HT-29 (cell line): ENCODE results near the gene CD200R1L. TPM values are rescaled to one million over a fixed set of nuclear protein-coding genes. Genes with fewer than 3 reads are reported as not detected.
"Not testable (repeated sequence)": the region's sequence is repeated elsewhere in the genome, so short reads cannot be mapped to it uniquely, and the experiment has no call there.

Experiments
- DNase-seq: peaks from one replicate; pipeline ENCODE4 v3.0.0-alpha.2; 2015; ENCODE audit warnings: low spot score
- total RNA-seq: library from RNA; depleted of rRNA; stranded (reverse); fragments of >200 nt; shearing (Covaris generic); gene quantifications from 2 replicates; pipeline ENCODE4 v1.2.3, GENCODE V29; 2014; rRNA removed

Gene CD200R1L
- total RNA-seq = not detected in 2 replicates

DNA sequence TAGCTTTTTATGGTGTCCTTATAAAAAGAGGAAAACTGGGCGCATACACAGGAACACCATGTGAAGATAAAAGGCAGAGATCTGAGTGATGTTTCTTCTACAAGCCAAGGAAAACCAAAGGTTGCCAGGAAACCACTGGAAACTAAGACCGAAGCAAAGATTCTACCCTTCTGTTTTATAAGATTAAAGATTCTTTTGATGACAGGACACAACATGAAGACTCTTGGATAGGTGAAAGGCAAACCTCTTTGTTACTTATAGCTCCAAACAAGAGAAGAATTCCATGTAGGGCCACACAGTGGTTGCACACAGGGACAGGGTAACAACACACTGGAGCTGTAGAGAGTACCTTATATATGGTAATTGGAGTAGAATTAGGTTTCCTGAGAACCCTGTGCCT is at the start of gene CD200R1L:
Gene CD200R1L, minus strand, starts transcription at position 101 of the 400 bp plus-strand sequence. CDS start 17,497 bp downstream, outside the sequence.
- DNase-seq = no peak

- peak; percentile 4 for DNase-seq
These were observed 47.6 kb upstream of the CD200R1L start for GRCh38 chr3:112894258-112894657.

DNA sequence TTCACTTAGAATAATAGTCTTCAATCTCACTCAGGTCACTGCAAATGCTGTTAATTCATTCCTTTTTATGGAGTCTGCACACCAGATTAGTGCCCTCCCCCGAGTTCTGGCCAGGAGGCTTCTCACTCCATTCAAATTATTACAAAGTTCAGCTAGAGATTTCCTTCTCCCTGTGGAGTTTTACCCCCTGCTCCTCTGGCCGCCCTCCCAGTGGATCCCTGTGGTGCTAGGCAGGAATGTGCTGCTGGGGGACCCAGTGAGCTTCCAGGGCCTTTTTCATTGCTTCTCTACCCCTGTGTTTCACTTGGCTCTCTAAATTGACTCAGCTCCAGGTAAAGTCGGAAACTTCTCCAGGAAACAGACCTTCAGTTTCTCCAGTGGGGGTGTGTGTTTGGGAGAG is 42.7 kb upstream of the CD200R1L start:
- no peak for DNase-seq

GRCh38 chr3:112888381-112889085 is 41.9 kb upstream of the CD200R1L start:
- no peak for DNase-seq

DNA sequence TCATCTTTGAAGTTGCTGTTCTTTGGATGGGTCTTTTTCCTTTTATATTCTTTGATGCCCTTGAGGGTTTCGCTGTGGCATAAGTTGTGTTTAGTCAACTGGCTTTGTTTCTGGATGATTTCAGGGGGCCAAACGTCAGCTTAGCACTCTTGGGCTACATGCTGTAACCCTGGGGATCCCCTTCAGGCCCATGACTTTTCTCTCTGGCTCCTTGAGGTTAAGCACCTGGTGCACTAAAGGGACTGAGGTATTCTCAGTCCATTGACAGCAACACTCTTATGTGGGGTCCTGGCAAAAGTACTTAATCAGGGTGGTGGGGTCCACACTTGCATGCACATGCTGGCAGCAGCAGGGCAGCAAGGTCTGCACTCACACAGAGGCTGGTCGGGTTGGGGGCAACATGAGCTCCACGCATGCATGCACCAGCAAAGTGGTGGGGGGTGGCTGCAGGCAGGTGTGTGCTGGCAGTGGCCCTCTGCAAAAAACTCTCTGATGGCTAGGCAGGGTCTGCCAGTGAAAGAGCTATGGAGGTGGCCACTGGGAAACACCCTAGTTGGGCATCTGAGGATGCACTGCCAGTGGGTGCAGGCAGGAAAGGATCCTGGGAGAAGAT is 38.1 kb upstream of the CD200R1L start:
- no peak for DNase-seq

- no peak for DNase-seq
These were observed 35.2 kb upstream of the CD200R1L start for GRCh38 chr3:112881891-112882290.

DNA sequence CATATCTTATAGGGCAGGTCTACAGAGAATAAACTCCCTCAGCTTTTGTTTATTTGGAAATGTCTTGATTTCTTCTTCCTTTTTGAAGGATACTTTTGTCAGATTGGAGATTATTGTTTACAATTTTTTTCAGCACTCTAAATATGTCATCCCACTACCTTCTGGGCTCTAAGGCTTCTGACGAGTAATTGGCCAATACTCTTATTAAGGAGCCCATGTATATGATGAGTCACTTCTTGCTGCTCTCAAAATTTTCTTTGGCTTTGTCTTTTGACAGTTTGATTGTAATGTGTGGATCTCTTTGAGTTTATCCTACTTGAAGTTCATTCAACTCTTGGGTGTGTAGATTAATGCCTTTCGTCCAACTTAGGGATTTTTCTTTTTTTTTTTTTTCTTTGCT is 28.9 kb upstream of the CD200R1L start:
- no peak for DNase-seq

DNA sequence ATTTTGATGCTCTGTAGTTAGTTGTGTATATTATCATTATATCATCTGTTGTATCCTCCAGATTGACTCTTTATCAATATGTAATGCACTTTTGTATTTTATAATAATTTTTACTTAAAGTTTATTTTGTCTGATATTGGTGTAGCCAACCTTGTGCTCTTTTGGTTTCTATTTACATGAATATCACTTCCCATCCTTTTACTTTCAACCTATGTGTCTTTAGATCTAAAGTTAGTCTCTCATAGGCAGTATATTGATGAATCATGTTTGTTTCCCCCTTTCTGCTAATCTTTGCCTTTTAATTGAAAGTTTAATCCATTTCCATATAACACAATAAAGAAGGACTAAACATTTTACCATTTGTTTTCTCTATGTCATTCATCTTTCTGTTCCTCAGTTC is 28.1 kb upstream of the CD200R1L start:
- no peak for DNase-seq

- no peak for DNase-seq
These were observed 27.0 kb upstream of the CD200R1L start for GRCh38 chr3:112873632-112874031.

- no peak for DNase-seq
These were observed 25.1 kb upstream of the CD200R1L start for GRCh38 chr3:112871735-112872134.

GRCh38 chr3:112865757-112866156 is 19.1 kb upstream of the CD200R1L start:
- no peak for DNase-seq

- DNase-seq = no peak
These were observed 14.2 kb upstream of the CD200R1L start for GRCh38 chr3:112860898-112861297.

DNA sequence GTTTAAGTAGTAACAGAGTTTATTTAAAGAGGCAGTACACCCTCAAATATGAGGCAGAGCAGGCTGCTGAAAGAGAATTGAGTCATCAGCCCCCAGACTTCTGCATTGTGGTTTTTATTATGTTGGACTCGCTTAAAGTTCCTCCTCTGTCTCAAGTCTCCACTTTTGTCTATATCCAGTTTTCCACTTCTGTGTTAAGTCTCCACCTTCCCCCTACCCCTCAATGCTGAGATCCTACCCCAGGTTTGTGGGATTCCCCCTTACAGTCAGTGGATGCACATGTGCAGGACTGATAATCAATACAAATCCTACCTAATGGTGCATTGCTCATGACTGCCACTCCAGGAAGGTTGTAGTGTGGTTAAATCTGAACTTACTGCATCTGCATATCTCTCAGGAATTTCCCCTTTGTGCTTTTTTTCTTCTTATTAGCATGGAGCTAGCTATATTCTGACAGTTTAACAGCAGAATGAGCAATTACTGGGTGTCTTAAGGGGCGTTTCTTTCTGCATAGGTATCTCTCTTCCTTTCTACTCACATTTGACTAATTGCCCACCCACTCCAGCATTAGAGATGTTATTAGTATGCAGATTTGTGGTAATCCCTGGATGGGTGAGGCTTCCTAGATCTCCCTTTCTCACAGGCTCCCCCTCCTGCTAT is 11.9 kb upstream of the CD200R1L start:
- DNase-seq = peak; percentile 14

DNA sequence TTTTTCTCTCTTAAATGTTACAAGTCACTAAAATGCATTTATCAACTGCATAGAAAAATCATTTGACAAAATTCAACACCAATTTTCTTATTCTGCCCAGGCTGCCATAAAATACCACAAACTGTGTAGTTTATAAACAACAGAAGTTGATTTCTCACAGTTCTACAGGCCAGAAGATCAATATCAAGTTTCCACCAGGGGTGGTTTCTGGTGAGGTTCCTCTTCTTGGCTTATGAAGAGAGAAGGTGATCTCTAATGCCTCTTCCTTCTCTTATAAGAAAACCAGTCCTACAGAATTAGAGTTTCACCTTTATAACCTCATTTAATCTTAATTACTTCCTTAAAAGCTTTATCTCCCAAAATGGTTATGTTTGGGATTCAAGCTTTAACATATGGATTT is 10.9 kb upstream of the CD200R1L start:
- DNase-seq = no peak

DNA sequence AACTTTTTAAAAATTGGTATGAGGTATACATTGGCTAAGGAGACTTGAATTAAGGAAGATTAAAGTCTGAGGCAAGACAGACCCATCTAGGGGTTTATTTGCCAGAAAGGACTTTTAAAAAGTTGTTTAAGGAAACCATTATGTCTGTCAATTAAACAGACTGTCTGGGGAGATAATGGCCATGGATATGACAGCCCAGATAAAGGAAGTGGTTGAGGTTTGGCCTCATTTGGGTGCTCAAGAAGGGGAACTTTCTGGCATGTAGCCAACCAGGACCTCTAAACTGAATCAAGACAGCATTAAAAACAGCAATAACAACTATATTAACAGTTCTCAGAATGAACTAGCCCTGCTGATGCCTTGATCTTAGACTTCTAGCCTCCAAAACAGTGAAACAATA is 9.9 kb upstream of the CD200R1L start:
- DNase-seq = no peak

- no peak for DNase-seq
These were observed 9.2 kb upstream of the CD200R1L start for GRCh38 chr3:112855883-112856282.

DNA sequence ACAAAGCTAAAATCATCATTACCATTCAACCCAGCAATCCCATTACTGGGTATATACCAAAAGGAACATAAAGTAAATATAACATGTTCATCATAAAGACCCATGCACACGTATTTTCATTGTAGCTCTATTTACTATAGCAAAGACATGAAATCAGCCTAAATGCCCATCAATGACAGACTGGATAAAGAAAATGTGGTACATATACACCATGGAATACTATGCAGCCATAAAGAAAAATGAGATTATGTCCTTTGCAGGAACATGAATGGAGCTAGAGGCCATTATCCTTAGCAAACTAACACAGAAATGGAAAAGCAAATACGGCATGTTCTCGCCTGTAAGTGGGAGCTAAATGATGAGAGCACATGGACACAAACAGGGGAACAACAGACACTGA is 8.4 kb upstream of the CD200R1L start:
- DNase-seq = not testable (repeated sequence)

- no peak for DNase-seq
These were observed 1.5 kb upstream of the CD200R1L start for GRCh38 chr3:112848196-112848595.

- DNase-seq = no peak
These were observed 1.0 kb upstream of the CD200R1L start for GRCh38 chr3:112847692-112848091.

- DNase-seq = no peak
These were observed 892 bp downstream of the CD200R1L start for GRCh38 chr3:112845772-112846171.

DNA sequence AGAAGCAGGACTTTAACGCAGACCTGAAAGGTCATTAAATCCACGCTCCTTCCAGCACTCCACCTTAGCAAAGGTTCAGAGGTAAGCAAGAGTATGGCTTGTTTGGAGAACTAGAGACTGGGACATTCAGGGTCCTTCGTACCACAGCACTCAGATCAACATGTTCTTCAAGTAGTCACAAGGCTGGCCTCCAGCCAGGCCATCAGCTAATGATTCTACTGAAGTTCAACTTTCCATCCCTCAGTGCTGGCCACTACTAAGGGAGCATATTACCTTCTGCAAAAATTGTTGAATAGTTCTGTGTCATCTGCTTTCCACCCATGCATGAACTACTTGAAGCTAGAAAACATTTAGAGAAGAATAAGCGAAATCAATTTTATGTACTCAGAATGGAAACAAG is 17.6 kb downstream of the CD200R1L start:
- no peak for DNase-seq

DNA sequence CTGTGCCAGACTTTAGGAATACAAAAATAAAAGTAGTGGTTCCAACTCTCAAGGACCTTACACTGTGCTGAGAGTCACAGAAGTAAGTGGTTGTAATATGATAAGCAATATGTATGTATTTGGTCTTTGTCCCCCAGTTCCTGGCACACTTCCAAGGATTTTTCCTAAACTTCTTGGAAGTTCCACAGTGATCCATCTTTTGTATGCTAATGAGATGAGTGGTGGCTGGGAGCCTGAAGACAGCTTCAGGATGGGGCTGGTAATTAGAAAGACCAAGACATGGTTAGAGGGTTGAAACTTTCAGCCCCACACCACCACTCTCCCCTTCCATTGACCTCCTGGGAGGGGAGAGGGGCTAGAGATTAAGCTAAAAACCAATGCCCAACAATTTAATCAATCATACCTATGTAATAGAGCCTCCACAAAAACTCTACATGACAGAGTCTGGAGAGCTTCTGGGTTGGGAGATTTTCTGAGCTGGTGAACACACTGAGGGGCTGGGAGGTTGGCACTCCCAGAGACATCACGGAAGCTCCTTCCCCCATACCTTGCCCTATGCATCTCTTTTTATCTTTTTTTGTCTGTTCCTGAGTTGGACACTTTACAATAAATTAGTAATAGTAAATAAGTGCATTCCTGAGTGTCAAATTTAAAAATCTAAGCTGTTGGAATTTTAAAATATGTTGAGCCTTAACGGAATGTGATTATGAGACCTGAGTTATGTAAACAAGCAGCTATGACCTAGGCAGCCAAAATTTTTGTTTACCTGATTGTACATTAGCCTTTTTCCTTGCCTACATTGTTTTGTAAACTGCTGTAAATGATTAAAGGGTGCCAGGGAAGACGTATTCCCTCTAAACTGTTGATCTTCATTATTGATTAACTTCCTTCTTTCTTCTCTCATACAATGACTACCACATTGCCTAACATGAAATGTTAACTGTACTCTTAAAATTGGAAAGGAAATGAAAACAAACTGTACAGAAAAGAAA is 24.3 kb downstream of the CD200R1L start:
- DNase-seq = peak; percentile 18
